ENCODE measurements around the gene ATXN10.

Gene ATXN10

DNA sequence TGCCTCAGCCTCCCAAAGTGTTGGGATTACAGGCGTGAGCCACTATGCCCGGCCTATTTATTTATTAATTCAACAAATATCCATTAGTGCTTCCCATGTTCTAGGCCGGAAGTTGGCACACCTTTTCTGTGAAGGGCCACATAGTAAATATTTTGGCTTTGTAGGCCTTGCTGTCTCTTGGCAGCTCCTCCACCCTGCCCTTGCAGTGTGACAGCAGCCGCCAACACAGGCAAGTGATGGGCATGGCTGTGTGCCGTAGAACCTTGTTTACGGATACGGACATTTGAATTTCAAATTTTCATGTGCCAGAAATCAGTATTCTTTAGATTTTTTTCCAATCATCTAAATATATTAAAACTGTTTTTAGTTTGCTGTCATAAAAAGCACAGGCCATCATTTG, 165.9 kb downstream of the ATXN10 start:
- no peak for DNase-seq (ENCODE audit: extremely low read depth, low read depth)
- TF ChIP-seq CTCF (IDR thresholded peaks at IDR 0.05; ENCODE audit: low read depth, low read length): no peak

- no peak for TF ChIP-seq CTCF (IDR thresholded peaks at IDR 0.05; ENCODE audit: low read depth, low read length)
- DNase-seq (ENCODE audit: extremely low read depth, low read depth): no peak
These were observed 166.8 kb downstream of the ATXN10 start for GRCh38 chr22:45838305-45838887.

DNA sequence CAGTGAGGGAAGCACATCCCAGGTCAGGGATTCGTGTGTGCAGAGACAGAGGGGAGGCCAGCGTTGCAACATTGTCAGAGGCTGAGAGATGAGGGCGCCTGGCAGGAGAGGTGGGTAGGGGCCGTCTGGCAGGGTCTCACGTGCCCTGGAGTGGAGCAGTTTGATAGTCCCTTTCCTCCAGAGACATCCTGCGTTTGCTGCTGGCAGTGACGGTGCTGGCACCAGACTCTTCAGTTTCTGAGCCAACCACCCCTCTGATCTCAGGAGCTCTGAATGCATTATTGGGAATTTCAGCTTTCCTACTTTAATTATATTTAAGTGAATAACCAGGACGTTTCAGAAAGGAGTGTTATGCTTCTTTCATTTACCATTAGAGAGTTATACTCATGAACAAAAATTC, 168.8 kb downstream of the ATXN10 start:
- DNase-seq (ENCODE audit: extremely low read depth, low read depth): no peak
- no peak for TF ChIP-seq CTCF (IDR thresholded peaks at IDR 0.05; ENCODE audit: low read depth, low read length)

- DNase-seq (ENCODE audit: extremely low read depth, low read depth): no peak
- TF ChIP-seq CTCF (IDR thresholded peaks at IDR 0.05; ENCODE audit: low read depth, low read length): no peak
These were observed 170.8 kb downstream of the ATXN10 start for GRCh38 chr22:45842291-45842991.

- no peak for DNase-seq (ENCODE audit: extremely low read depth, low read depth)
- TF ChIP-seq CTCF (IDR thresholded peaks at IDR 0.05; ENCODE audit: low read depth, low read length): no peak
These were observed 171.4 kb downstream of the ATXN10 start for GRCh38 chr22:45843031-45843430.

DNA sequence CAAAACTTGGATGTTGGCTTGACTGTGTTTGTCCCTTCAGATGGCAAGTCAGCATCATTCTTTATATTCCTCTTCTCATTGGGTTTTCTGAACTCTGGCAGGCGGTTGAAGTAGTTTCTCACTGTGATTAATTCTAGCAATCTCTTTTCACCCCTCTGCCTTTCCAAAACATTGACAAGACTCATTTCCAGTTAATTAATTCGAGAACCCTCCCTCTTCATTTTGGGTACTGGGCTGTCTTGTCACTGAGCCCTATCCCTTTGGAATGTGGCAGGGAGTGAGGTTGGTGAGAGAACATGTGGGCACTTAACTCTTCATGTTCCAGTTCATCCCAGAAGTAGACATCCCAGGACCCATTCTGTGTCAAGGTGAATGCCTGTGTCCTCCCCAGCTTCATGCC, 172.4 kb downstream of the ATXN10 start:
- TF ChIP-seq CTCF (IDR thresholded peaks at IDR 0.05; ENCODE audit: low read depth, low read length): no peak
- DNase-seq (ENCODE audit: extremely low read depth, low read depth): no peak

DNA sequence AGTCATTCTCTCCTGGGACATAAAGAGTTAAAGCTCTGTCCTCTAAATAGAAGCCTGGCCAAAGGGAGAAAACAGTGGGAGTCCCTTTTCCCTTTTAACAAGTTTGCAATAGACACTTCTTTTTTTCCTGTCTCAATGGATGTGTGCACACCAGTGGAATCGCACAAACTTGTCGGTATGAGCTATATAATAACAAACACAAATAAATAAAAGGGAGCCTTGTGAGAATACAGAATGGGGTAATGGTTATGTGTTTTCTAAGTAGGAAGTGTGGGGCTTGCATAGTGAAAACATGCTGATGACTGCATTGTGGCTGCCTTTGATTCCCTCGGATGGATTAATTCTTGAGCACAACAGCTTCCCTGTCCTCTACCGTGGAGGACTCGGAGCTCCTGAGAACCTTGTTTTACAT, 173.4 kb downstream of the ATXN10 start:
- TF ChIP-seq CTCF (IDR thresholded peaks at IDR 0.05; ENCODE audit: low read depth, low read length): no peak
- no peak for DNase-seq (ENCODE audit: extremely low read depth, low read depth)

Measured in AG09319 (cell line).